Adrenal gland (tissue), 5 donors: ENCODE data around the gene PRSS1.

Source experiments
- POLR2A ChIP-seq, 2 donors: fragments of 450-650 bp; IDR thresholded peaks; one replicate each; pipeline ENCODE4 v1.6.1; 2017; ENCODE audit warnings: antibody characterized with exemption in 2 of 2, mild to moderate bottlenecking in 2 of 2, moderate library complexity in 1 of 2
- TF ChIP-seq, protein P1 (sequence below), 6 experiments: fragments of 450-650 bp in 4 of 6; fragments of 200-600 bp in 2 of 6; sonication (generic) in 1 of 6; IDR thresholded peaks; 1 replicate in 5 of 6; 2 replicates in 1 of 6; pipeline versions ENCODE4 v1.5.1 to v1.8.0; 2016 to 2021; ENCODE audit warnings: antibody characterized with exemption in 6 of 6, mild to moderate bottlenecking in 2 of 6, moderate library complexity in 1 of 6
- donor health status: DM: no; HTN: no; CAD: no.

DNA sequence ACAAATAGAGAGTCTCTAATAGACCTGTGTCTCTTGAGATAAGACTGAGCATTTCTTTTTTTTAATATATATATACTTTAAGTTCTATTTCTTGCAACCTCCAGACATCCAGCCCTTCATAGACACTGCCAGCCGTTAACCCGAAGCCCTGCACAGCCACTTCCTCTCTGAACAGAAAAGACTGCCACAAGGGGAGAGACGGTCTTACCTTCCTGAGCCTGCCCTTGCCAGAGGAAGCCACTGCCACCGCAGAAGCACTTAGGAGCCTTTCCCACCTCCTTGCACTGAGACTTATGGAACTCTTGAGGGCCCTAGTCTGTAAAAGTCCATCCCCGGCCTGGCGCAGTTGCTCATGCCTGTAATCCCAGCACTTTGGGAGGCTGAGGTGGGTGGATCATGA, 31.8 kb upstream of the PRSS1 start:
- TF ChIP-seq, protein P1, sequence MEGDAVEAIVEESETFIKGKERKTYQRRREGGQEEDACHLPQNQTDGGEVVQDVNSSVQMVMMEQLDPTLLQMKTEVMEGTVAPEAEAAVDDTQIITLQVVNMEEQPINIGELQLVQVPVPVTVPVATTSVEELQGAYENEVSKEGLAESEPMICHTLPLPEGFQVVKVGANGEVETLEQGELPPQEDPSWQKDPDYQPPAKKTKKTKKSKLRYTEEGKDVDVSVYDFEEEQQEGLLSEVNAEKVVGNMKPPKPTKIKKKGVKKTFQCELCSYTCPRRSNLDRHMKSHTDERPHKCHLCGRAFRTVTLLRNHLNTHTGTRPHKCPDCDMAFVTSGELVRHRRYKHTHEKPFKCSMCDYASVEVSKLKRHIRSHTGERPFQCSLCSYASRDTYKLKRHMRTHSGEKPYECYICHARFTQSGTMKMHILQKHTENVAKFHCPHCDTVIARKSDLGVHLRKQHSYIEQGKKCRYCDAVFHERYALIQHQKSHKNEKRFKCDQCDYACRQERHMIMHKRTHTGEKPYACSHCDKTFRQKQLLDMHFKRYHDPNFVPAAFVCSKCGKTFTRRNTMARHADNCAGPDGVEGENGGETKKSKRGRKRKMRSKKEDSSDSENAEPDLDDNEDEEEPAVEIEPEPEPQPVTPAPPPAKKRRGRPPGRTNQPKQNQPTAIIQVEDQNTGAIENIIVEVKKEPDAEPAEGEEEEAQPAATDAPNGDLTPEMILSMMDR (IDR thresholded peaks at IDR 0.05): no peak
- no peak for TF ChIP-seq POLR2A (IDR thresholded peaks at IDR 0.05)
